Measurements from ENCODE around the gene CDK17. TPM values are rescaled to one million over a fixed set of nuclear protein-coding genes. Genes with fewer than 3 reads are reported as not detected.

CDK17 gene
- polyA plus RNA-seq, 1 of the 3 experiments (the other 2 are of a cell fraction): 11.7 TPM

DNA sequence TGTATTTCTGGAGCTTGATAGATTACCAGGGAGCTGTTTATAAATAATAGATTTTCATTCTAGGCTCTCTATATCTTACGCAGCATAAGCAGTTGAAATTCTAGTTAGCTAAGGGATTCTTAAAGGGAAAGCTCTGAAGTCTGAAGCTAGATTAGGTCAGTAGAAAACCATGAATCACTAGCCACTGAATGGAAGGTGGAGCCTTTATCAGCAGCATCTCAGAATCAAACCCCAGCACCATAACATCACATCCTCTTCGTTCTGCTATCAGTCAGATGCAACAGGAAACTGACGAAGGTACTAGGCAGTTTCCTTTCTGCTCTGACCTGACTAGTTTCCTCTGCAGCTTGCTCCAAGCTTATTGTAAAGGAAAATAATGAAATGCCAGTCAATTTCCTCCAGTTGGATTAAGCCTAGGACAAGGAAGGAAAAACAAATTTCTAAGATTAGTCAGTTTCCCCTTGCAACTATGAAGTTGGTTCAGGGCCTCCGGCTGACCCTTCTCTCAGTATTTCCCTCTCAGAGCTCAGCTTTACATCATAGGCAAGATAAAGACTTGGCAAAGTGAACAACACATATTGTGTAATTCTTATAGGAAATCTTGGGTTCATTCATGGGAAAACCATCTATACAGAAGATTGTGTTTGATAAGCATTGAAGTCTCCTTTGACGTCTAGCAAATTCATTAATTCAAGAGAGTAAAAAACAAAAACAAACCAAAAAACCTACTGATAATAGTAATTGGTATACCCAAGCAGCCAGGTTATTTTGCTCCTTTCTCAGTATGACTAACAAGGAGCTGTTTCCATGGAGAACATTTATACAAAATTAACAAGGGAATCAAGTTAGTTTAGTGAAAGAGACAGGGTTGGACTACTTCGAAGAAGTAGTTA lies 45.7 kb upstream of the CDK17 start:
- Histone ChIP-seq H3K4me1 (ENCODE audit: control insufficient read depth in 1 of 2, insufficient read depth in 2 of 2, low read depth in 1 of 2, low read length in 1 of 2) (peaks cover 0 to 21% of the 10 kb centered on the region in 2 experiments; a peak in 3 of 4 replicates), H3K9ac (peak overlapping the region; percentile 69), H3K36me3 (replicated peaks in 1 of 2; ENCODE audit: control insufficient read depth in 1 of 2, insufficient read depth in 2 of 2, low read length in 1 of 2) (no peaks in the 10 kb centered on the region), H3F3A (replicated peaks; ENCODE audit: insufficient read depth) (peaks cover 36% of the 10 kb centered on the region), H3K27me3 (ENCODE audit: insufficient read depth) (no peaks in the 10 kb centered on the region), H3K9me3 (no peaks in the 10 kb centered on the region), H2AFZ (ENCODE audit: low read depth) (peak overlapping the region; percentile 41; the same call in 1 of the 2 replicates), H4K20me1 (ENCODE audit: insufficient read depth) (no peaks in the 10 kb centered on the region), H3K79me2 (ENCODE audit: insufficient read depth) (no peaks in the 10 kb centered on the region), H3K27ac (ENCODE audit: low read depth in 2 of 2, low read length in 1 of 2) (peak overlapping the region; percentile 58 to 98; a peak in 3 of 4 replicates), H3K9me2 (no peaks in the 10 kb centered on the region), H3K4me3 (ENCODE audit: low read depth in 2 of 2, low read length in 1 of 2) (peak overlapping the region in 1 of 2 experiments; percentile 15; a peak in 1 of 4 replicates), H3K4me2 (peak overlapping the region; percentile 46)
- no peak for DNase-seq
- ChIA-PET CTCF (interaction anchor here (0.6 to 1.9 kb wide), 3 partner anchors 16 to 1417 kb away, joined by 3 to 7 read pairs (median 3); partner anchors contain the start of gene CFAP54), POLR2A (no interaction called here)
- 23% methylated on average over 6 of the region's 6 CpGs for WGBS (ENCODE audit: low lambda C conversion rate)
- TF ChIP-seq NFIC (IDR thresholded peaks at IDR 0.05; ENCODE audit: borderline replicate concordance) (peak; percentile 37; the same call in 1 of the 2 replicates), MEF2A (IDR thresholded peaks at IDR 0.05; ENCODE audit: borderline replicate concordance, low read depth) (peak; percentile 24; the same call in 1 of the 2 replicates), USF1 (IDR thresholded peaks at IDR 0.05; ENCODE audit: borderline replicate concordance, low read depth) (no peak), MAX (IDR thresholded peaks at IDR 0.05; ENCODE audit: low read depth) (peak; percentile 78; the same call in 1 of the 2 replicates), RFX5 (IDR thresholded peaks at IDR 0.05; ENCODE audit: low read length) (no peak), TCF12 (IDR thresholded peaks at IDR 0.05) (peak; percentile 87), FOSL2 (IDR thresholded peaks at IDR 0.05; ENCODE audit: borderline replicate concordance, low read depth) (peak; percentile 55), GABPA (IDR thresholded peaks at IDR 0.05; ENCODE audit: low read depth) (peak; percentile 69), RCOR1 (IDR thresholded peaks at IDR 0.05; ENCODE audit: low read length) (no peak), FOXM1 (IDR thresholded peaks at IDR 0.05; ENCODE audit: low read depth) (0 out of 2 replicates have a peak, but pooled peaks have one; percentile 75), CHD2 (IDR thresholded peaks at IDR 0.05; ENCODE audit: low read length, partially characterized antibody) (no peak), SIN3A (IDR thresholded peaks at IDR 0.05; ENCODE audit: borderline replicate concordance, low read depth, low read length) (no peak), EP300 (IDR thresholded peaks at IDR 0.05; ENCODE audit: borderline replicate concordance in 1 of 2, low read depth in 1 of 2, low read length in 1 of 2) (peak in 1 of 2 experiments; percentile 83; a peak in 2 of 4 replicates), TAF1 (IDR thresholded peaks at IDR 0.05; ENCODE audit: borderline replicate concordance, low read depth, low read length) (peak; percentile 51; the same call in 1 of the 2 replicates), POLR2AphosphoS5 (IDR thresholded peaks at IDR 0.05; ENCODE audit: low read depth, low read length) (peak; percentile 91), TEAD4 (IDR thresholded peaks at IDR 0.05; ENCODE audit: borderline replicate concordance, insufficient read depth) (peak; percentile 56; the same call in 1 of the 2 replicates), FOXJ3 (CRISPR knock-in tag; IDR thresholded peaks at IDR 0.05) (no peak), YY1 (IDR thresholded peaks at IDR 0.05; ENCODE audit: low read depth) (no peak), EZH2phosphoT487 (IDR thresholded peaks at IDR 0.05; ENCODE audit: borderline replicate concordance, low read depth) (no peak), JUND (IDR thresholded peaks at IDR 0.05) (peak; percentile 71)
- TF ChIP-seq, protein P1, sequence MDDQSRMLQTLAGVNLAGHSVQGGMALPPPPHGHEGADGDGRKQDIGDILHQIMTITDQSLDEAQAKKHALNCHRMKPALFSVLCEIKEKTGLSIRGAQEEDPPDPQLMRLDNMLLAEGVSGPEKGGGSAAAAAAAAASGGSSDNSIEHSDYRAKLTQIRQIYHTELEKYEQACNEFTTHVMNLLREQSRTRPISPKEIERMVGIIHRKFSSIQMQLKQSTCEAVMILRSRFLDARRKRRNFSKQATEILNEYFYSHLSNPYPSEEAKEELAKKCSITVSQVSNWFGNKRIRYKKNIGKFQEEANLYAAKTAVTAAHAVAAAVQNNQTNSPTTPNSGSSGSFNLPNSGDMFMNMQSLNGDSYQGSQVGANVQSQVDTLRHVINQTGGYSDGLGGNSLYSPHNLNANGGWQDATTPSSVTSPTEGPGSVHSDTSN (IDR thresholded peaks at IDR 0.05): peak; percentile 90
